Endodermal cell (in vitro differentiated cells): ENCODE measurements around the gene PLPP2. TPM values are rescaled to one million over a fixed set of nuclear protein-coding genes. Genes with fewer than 3 reads are reported as not detected.
A peak's percentile ranks its signal among the peaks of the same experiment; 100 is the strongest.
"Not testable (repeated sequence)": the region's sequence is repeated elsewhere in the genome, so short reads cannot be mapped to it uniquely, and the experiment has no call there.

Experiments used
- DNase-seq: peaks from one replicate; pipeline ENCODE4 v3.0.0-alpha.2; 2017
- H3K27ac ChIP-seq: 2 replicates; pipeline ENCODE4 v1.5.1; 2013; ENCODE audit warnings: mild to moderate bottlenecking, low read depth, low read length, moderate library complexity
- H3K27me3 ChIP-seq: 2 replicates; pipeline ENCODE4 v1.6.1; 2013; ENCODE audit warnings: mild to moderate bottlenecking, low read length, moderate library complexity; ENCODE audit not compliant: insufficient read depth, control insufficient read depth, poor library complexity, severe bottlenecking
- H3K36me3 ChIP-seq: 2 replicates; pipeline ENCODE4 v1.7.0; 2013; ENCODE audit warnings: mild to moderate bottlenecking, low read length, moderate library complexity; ENCODE audit not compliant: control insufficient read depth, insufficient read depth
- H3K4me1 ChIP-seq: one replicate; pipeline ENCODE4 v1.7.0; 2013; ENCODE audit warnings: low read length; ENCODE audit not compliant: control insufficient read depth, insufficient read depth
- H3K4me3 ChIP-seq: 2 replicates; pipeline ENCODE4 v1.5.1; 2013; ENCODE audit warnings: mild to moderate bottlenecking, low read length, moderate library complexity
- H3K9ac ChIP-seq: 2 replicates; pipeline ENCODE4 v1.6.1; 2013; ENCODE audit warnings: mild to moderate bottlenecking, low read length, moderate library complexity; ENCODE audit not compliant: poor library complexity, severe bottlenecking; ENCODE audit errors: extremely low read depth
- H3K9me3 ChIP-seq: 2 replicates; pipeline ENCODE4 v1.6.1; 2013; ENCODE audit warnings: mild to moderate bottlenecking, low read length, moderate library complexity; ENCODE audit not compliant: control insufficient read depth
- H3K27ac Mint-ChIP-seq: 2 replicates; pipeline ENCODE4 v1.8.0; 2020; ENCODE audit warnings: mixed read lengths
- H3K27me3 Mint-ChIP-seq: 2 replicates; pipeline ENCODE4 v1.8.0; 2021; ENCODE audit warnings: mild to moderate bottlenecking, mixed read lengths; ENCODE audit not compliant: insufficient read depth
- H3K36me3 Mint-ChIP-seq: 2 replicates; pipeline ENCODE4 v1.8.0; 2020; ENCODE audit warnings: low read depth, mixed read lengths
- H3K4me1 Mint-ChIP-seq: 2 replicates; pipeline ENCODE4 v1.8.0; 2020; ENCODE audit warnings: mixed read lengths
- H3K4me3 Mint-ChIP-seq: 2 replicates; pipeline ENCODE4 v1.8.0; 2020; ENCODE audit warnings: mild to moderate bottlenecking, moderate library complexity, mixed read lengths
- H3K9me3 Mint-ChIP-seq: 2 replicates; pipeline ENCODE4 v1.8.0; 2020; ENCODE audit warnings: mild to moderate bottlenecking, mixed read lengths
- WGBS, 2 experiments: methylation state at CpG; one replicate each; pipeline versions ENCODE4 v1.1.5 to v1.1.7; 2013; ENCODE audit warnings: missing lambda C conversion rate in 2 of 2, mixed read lengths in 1 of 2; ENCODE audit not compliant: insufficient coverage in 1 of 2, insufficient read length in 1 of 2; 5-methylcytosine and 5-hydroxymethylcytosine counted together
- total RNA-seq, 2 donors: library from RNA; stranded (reverse); fragmentation: NEBNext Ultra II Directional in 1 of 2; extraction: Animal tissue kit (Norgen Biotek cat#: 25700) in 1 of 2; gene quantifications; 2 replicates in 1 of 2; 3 replicates in 1 of 2; pipeline ENCODE4 v1.2.1, GENCODE V29; 2021
- TF ChIP-seq, protein P1 (sequence below): fragments of 200-600 bp; sonication (generic); conservative IDR thresholded peaks from 2 replicates; pipeline ENCODE4 v1.5.0; 2021; ENCODE audit warnings: antibody characterized with exemption, mild to moderate bottlenecking

PLPP2 gene
- total RNA-seq, 2 donors from 2014 or later, result 49.9 to 56.9 TPM

DNA sequence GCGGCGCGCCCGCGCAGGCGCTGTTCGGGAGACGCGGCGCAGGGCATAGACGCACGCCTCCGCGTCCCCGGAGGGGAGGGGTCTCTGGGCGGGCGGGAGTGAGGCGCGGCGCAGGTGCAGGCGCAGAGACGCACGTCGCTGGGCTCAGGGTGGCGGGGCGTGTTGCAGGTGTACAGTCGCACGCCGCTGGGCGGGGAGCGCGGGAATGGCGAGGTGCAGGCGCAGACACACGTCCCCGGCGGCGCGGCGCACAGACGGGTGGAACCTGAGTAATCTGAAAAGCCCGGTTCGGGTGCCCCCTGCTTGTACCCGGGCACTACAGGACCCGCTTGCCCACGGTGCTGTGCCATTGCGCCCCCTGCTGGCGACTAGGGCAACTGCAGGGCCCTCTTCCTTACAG is 44.7 kb downstream of the PLPP2 start:
- no peak overlapping the region for H3K4me3 Mint-ChIP-seq
- no peak overlapping the region for H3K9ac ChIP-seq
- DNase-seq, result peak; percentile 65
- H3K27me3 Mint-ChIP-seq, result no peaks in the 10 kb centered on the region
- TF ChIP-seq, protein P1, sequence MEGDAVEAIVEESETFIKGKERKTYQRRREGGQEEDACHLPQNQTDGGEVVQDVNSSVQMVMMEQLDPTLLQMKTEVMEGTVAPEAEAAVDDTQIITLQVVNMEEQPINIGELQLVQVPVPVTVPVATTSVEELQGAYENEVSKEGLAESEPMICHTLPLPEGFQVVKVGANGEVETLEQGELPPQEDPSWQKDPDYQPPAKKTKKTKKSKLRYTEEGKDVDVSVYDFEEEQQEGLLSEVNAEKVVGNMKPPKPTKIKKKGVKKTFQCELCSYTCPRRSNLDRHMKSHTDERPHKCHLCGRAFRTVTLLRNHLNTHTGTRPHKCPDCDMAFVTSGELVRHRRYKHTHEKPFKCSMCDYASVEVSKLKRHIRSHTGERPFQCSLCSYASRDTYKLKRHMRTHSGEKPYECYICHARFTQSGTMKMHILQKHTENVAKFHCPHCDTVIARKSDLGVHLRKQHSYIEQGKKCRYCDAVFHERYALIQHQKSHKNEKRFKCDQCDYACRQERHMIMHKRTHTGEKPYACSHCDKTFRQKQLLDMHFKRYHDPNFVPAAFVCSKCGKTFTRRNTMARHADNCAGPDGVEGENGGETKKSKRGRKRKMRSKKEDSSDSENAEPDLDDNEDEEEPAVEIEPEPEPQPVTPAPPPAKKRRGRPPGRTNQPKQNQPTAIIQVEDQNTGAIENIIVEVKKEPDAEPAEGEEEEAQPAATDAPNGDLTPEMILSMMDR, result no peak
- peaks cover 4% of the 10 kb centered on the region for H3K9me3 ChIP-seq
- no peaks in the 10 kb centered on the region for H3K4me1 Mint-ChIP-seq
- no peaks in the 10 kb centered on the region for H3K36me3 ChIP-seq
- no peak overlapping the region for H3K27ac Mint-ChIP-seq
- H3K36me3 Mint-ChIP-seq, result no peaks in the 10 kb centered on the region
- H3K4me1 ChIP-seq, result no peaks in the 10 kb centered on the region
- H3K9me3 Mint-ChIP-seq, result peaks cover 10% of the 10 kb centered on the region
- no peak overlapping the region for H3K27ac ChIP-seq
- H3K4me3 ChIP-seq, result no peak overlapping the region
- 94 to 96% methylated on average over 32 to 48 of the region's 48 CpGs for WGBS, 2 experiments
- no peaks in the 10 kb centered on the region for H3K27me3 ChIP-seq

DNA sequence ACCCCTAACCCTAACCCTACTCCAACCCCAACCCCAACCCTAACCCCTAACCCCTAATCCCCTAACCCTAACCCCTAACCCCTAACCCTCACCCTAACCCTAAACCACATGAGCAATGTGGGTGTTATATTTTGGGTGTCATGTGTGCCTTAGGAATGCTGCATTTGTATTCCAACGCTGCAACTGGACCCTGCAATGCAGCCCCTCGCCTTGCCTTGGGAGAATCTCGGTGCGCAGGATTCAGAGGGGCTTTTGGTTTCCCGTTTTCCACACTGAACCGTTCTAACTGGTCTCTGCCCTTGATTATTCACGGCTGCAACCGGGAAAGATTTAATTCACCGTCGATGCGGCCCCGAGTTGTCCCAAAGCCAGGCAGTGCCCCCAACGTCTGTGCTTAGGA is 45.3 kb downstream of the PLPP2 start:
- not testable (repeated sequence) for H3K27me3 ChIP-seq, H3K9me3 ChIP-seq, H3K36me3 ChIP-seq, H3K4me3 ChIP-seq, H3K27me3 Mint-ChIP-seq, H3K9ac ChIP-seq, H3K36me3 Mint-ChIP-seq, H3K27ac Mint-ChIP-seq, DNase-seq, H3K4me1 Mint-ChIP-seq, H3K27ac ChIP-seq, H3K4me1 ChIP-seq, H3K9me3 Mint-ChIP-seq
- peak overlapping the region; percentile 41 for H3K4me3 Mint-ChIP-seq
- WGBS, 2 experiments, result 77 to 91% methylated on average over 6 to 12 of the region's 13 CpGs

- Histone ChIP-seq H3K4me1 (no peaks in the 10 kb centered on the region), H3K36me3 (no peaks in the 10 kb centered on the region), H3K27ac (no peak overlapping the region), H3K9ac (no peak overlapping the region), H3K4me3 (no peak overlapping the region), H3K9me3 (peaks cover 4% of the 10 kb centered on the region), H3K27me3 (no peaks in the 10 kb centered on the region)
- TF ChIP-seq, protein P1, result no peak
- H3K4me1 Mint-ChIP-seq, result no peaks in the 10 kb centered on the region
- peak overlapping the region; percentile 41 for H3K4me3 Mint-ChIP-seq
- H3K27me3 Mint-ChIP-seq, result no peaks in the 10 kb centered on the region
- H3K36me3 Mint-ChIP-seq, result no peaks in the 10 kb centered on the region
- H3K27ac Mint-ChIP-seq, result no peak overlapping the region
- H3K9me3 Mint-ChIP-seq, result peaks cover 10% of the 10 kb centered on the region
- no peak for DNase-seq
- 73% methylated on average over 1 of the region's 2 CpGs; no CpG with 5 or more reads in 1 of the 2 experiments for WGBS, 2 experiments
These were observed 45.7 kb downstream of the PLPP2 start for GRCh38 chr19:245457-245856.

Other genes starting within 250 kb of the PLPP2 start
- gene OR4F17, start 184.3 kb downstream of the PLPP2 start, total RNA-seq, result not detected
- 10 to 100 TPM; 50.5 to 51.3 TPM for gene MIER2, start 53.4 kb upstream of the PLPP2 start, total RNA-seq
- gene C2CD4C, start 117.7 kb upstream of the PLPP2 start, total RNA-seq, result 10 to 100 TPM in 1 of 2 donors, 1 to 10 TPM in 1; 5.6 to 25.0 TPM
- 10 to 100 TPM; 56.5 to 93.0 TPM for gene SHC2, start 169.6 kb upstream of the PLPP2 start, total RNA-seq
- gene MADCAM1, start 205.1 kb upstream of the PLPP2 start, total RNA-seq, result 1 to 10 TPM in 1 of 2 donors, under 1 TPM in 1; 0.46 to 1.5 TPM
- gene TPGS1, start 216.1 kb upstream of the PLPP2 start, total RNA-seq, result 10 to 100 TPM; 11.7 to 13.0 TPM
- 100 to 1,000 TPM; 128 to 138 TPM for gene CDC34, start 240.4 kb upstream of the PLPP2 start, total RNA-seq